ENCODE measurements around the gene PPL.

DNA sequence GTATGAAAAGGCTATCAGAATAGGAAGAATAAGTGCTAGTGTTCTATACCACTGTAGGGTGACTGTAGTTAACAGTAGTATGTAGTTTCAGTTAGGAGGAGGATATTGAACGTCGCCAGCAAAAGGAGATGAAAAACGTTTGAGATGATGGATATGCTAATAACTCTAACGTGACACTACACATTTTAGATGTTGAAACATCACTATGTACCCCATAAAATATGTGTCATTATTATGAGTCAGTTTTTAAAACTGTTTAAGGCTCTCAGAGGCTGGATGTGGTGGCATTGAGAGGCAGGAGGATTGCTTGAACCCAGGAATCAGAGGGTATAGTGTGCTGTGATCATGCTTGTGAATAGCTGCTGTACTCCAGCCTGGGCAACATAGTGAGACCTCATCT, 57.9 kb downstream of the PPL start:
- TF ChIP-seq POLR2AphosphoS5 (IDR thresholded peaks at IDR 0.05; ENCODE audit: borderline replicate concordance, low read depth, low read length) (no peak), EZH2 (IDR thresholded peaks at IDR 0.05) (no peak)

Data from SK-N-MC (cell line).